ENCODE measurements around the gene DMKN. TPM values are rescaled to one million over a fixed set of nuclear protein-coding genes. Genes with fewer than 3 reads are reported as not detected.

The DMKN gene
- total and polyA plus RNA-seq, 2 of the 4 experiments (the other 2 are of a cell fraction), result 0.36 to 2.4 TPM

DNA sequence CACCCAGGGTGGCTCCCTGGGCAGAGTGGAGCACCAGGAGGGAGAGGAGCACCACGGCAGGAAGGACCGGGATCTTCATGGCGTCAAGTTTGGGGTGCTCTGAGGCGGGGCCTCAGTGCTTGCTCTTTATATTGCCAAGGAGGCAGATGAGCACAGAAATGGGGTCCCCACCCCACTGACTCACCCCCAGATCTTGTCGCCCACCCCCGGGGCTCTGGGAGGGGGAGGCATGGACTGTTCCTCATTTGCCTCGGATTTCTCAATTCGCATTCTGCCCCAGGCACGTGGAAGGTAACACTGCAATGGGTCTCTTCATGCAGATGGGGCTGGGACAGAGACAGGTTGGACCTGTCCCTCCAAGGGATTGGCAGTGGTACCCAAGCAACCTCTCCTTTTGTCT lies 23.1 kb downstream of the DMKN start, which contains the start of gene KRTDAP:
KRTDAP (minus strand) TSS at position 101 of the 400 bp plus-strand sequence; CDS start at position 79, 22 bp downstream.
- POLR2A ChIA-PET (ENCODE audit: unreplicated experiment), result no interaction called here
- no peak within 1 kb of the TSS for H4K8ac ChIP-seq (ENCODE audit: low read depth in 2 of 2, low read length in 2 of 2)

More for the DNA sequence above, 23.1 kb downstream of the DMKN start, which contains the start of gene KRTDAP:
- no TSS peak for BruUV-seq (replicated peaks)
- in situ Hi-C loops (cut with MboI; ENCODE audit: low sequenced_read_pairs), result no loop called here
- Histone ChIP-seq H2AK5ac (ENCODE audit: low read depth, low read length) (no peak within 1 kb of the TSS), H3K56ac (ENCODE audit: extremely low read depth, insufficient read depth, low read length) (no peak within 1 kb of the TSS), H3K27ac (ENCODE audit: insufficient read depth, low read length) (no peak within 1 kb of the TSS), H2BK15ac (ENCODE audit: low read depth, low read length) (no peak within 1 kb of the TSS), H3K4me2 (ENCODE audit: low read depth, low read length) (no peak within 1 kb of the TSS), H3K14ac (replicated peaks; ENCODE audit: low read depth, low read length) (no peak within 1 kb of the TSS; the same call in 1 of the 2 replicates), H3K4me3 (ENCODE audit: insufficient read depth, low read depth, low read length) (no peak within 1 kb of the TSS), H4K91ac (ENCODE audit: insufficient read depth, low read depth, low read length) (no peak within 1 kb of the TSS), H2BK20ac (ENCODE audit: low read depth, low read length) (no peak within 1 kb of the TSS), H2BK5ac (ENCODE audit: low read depth, low read length, poor library complexity, severe bottlenecking) (no peak within 1 kb of the TSS), H3K36me3 (ENCODE audit: control insufficient read depth, insufficient read depth, low read length) (no peaks in the 10 kb centered on the region), H3K79me1 (ENCODE audit: low read depth in 1 of 2, low read length in 2 of 2) (no peaks in the 10 kb centered on the region), H3K4ac (ENCODE audit: low read depth, low read length) (no peak within 1 kb of the TSS), H3K9me3 (ENCODE audit: control insufficient read depth, insufficient read depth, low read length) (no peaks in the 10 kb centered on the region), H3K4me1 (ENCODE audit: control insufficient read depth, insufficient read depth, low read length) (no peaks in the 10 kb centered on the region), H4K5ac (ENCODE audit: low read depth, low read length) (no peak within 1 kb of the TSS), H2AFZ (replicated peaks; ENCODE audit: low read length, poor library complexity) (no peak within 1 kb of the TSS), H2AK9ac (replicated peaks; ENCODE audit: low read depth, low read length, poor library complexity) (no peak within 1 kb of the TSS), H3K9me1 (ENCODE audit: insufficient read depth, low read length) (no peaks in the 10 kb centered on the region), H3K23ac (ENCODE audit: low read depth, low read length) (no peak within 1 kb of the TSS), H3K18ac (ENCODE audit: low read depth, low read length) (no peak within 1 kb of the TSS), H4K20me1 (ENCODE audit: insufficient read depth, low read length) (no peaks in the 10 kb centered on the region), H3K9ac (ENCODE audit: low read depth, low read length) (no peak within 1 kb of the TSS), H2BK120ac (ENCODE audit: low read depth, low read length) (no peak within 1 kb of the TSS), H3K27me3 (ENCODE audit: control insufficient read depth, insufficient read depth, low read length) (peaks cover 44% of the 10 kb centered on the region)
- WGBS, 2 experiments (ENCODE audit: extremely low coverage in 2 of 2, insufficient read length in 1 of 2), result no CpG with 5 or more reads among the region's 9 CpGs
- CTCF ChIA-PET, result interaction anchor here (0.6 to 0.8 kb wide), 2 partner anchors 10 to 137 kb away, joined by 5 to 10 read pairs; no protein-coding TSS in a partner anchor
- intact Hi-C loops (cut with micrococcal nuclease), result no loop called here
- DNase-seq (no peak), ATAC-seq (ENCODE audit: low read depth) (no peak)
- dilution Hi-C loops (cut with HindIII; ENCODE audit: low sequenced_read_pairs, unreplicated experiment), result no loop called here
- TF ChIP-seq BHLHE40 (IDR thresholded peaks at IDR 0.05; ENCODE audit: low read depth, low read length) (no peak), CTCF (conservative IDR thresholded peaks at IDR 0.05; ENCODE audit: low read depth, low read length) (no peak), CEBPB (IDR thresholded peaks at IDR 0.05; ENCODE audit: low read depth, low read length) (no peak), MXI1 (IDR thresholded peaks at IDR 0.05; ENCODE audit: borderline replicate concordance, low read depth, low read length) (no peak), FOS (IDR thresholded peaks at IDR 0.05; ENCODE audit: low read depth, low read length) (no peak), RCOR1 (IDR thresholded peaks at IDR 0.05; ENCODE audit: insufficient replicate concordance, low read length) (no peak), USF2 (IDR thresholded peaks at IDR 0.05; ENCODE audit: low read depth, low read length) (no peak), POLR2A (IDR thresholded peaks at IDR 0.05; ENCODE audit: low read depth, low read length) (no peak), RAD21 (IDR thresholded peaks at IDR 0.05; ENCODE audit: low read length) (no peak), SMC3 (IDR thresholded peaks at IDR 0.05; ENCODE audit: low read depth, low read length) (no peak), MAFK (IDR thresholded peaks at IDR 0.05; ENCODE audit: low read depth, low read length) (no peak), CHD1 (IDR thresholded peaks at IDR 0.05; ENCODE audit: low read depth, low read length) (no peak), ELK1 (IDR thresholded peaks at IDR 0.05; ENCODE audit: borderline replicate concordance, low read depth, low read length) (no peak), MAZ (IDR thresholded peaks at IDR 0.05; ENCODE audit: borderline replicate concordance, low read depth, low read length) (no peak), RFX5 (IDR thresholded peaks at IDR 0.05; ENCODE audit: low read depth, low read length) (no peak)

Measured in IMR-90 (cell line).